Omental fat pad (tissue), 4 donors: ENCODE measurements around the gene EFR3B. TPM values are rescaled to one million over a fixed set of nuclear protein-coding genes. Genes with fewer than 3 reads are reported as not detected.
"Not testable (repeated sequence)": the region's sequence is repeated elsewhere in the genome, so short reads cannot be mapped to it uniquely, and the experiment has no call there.

Source experiments
- ATAC-seq: fragments of 150-250 bp; one replicate; pipeline ENCODE4 v1.9.1; 2016; ENCODE audit warnings: mild to moderate bottlenecking, moderate library complexity; ENCODE audit not compliant: low FRiP score
- DNase-seq: peaks from one replicate; pipeline ENCODE4 v3.0.0-alpha.2; 2019; ENCODE audit warnings: low spot score
- CTCF ChIP-seq, 3 donors: fragments of 450-650 bp; IDR thresholded peaks; one replicate each; pipeline ENCODE4 v1.5.1; 2016 to 2017; ENCODE audit warnings: antibody characterized with exemption in 3 of 3, mild to moderate bottlenecking in 3 of 3, moderate library complexity in 2 of 3
- total RNA-seq, 4 donors: library from RNA; depleted of rRNA; stranded (reverse); fragments of >200 nt; gene quantifications; one replicate each; pipeline ENCODE4 v1.1.0, GENCODE V29; 2016

EFR3B gene
- total RNA-seq, 4 donors from 2014 or later: 0.63 to 2.2 (median 0.97) TPM

GRCh38 chr2:25159949-25160348, 118.1 kb downstream of the EFR3B start:
- no peak for DNase-seq
- no peak for TF ChIP-seq CTCF (IDR thresholded peaks at IDR 0.05)
- ATAC-seq: no peak

- TF ChIP-seq CTCF (IDR thresholded peaks at IDR 0.05): no peak
- DNase-seq: no peak
- ATAC-seq: peak; percentile 10
Measured at GRCh38 chr2:25160376-25160775, 118.5 kb downstream of the EFR3B start.

- DNase-seq (no peak), ATAC-seq (no peak)
Measured at GRCh38 chr2:25161055-25161781, 119.3 kb downstream of the EFR3B start.

GRCh38 chr2:25162061-25162460, 120.2 kb downstream of the EFR3B start:
- DNase-seq, ATAC-seq: not testable (repeated sequence)

More at GRCh38 chr2:25161055-25161781, 119.3 kb downstream of the EFR3B start:
- no peak for TF ChIP-seq CTCF (IDR thresholded peaks at IDR 0.05)

- TF ChIP-seq CTCF (IDR thresholded peaks at IDR 0.05): no peak
- DNase-seq: no peak
- ATAC-seq: no peak
Measured at GRCh38 chr2:25164561-25164960, 122.7 kb downstream of the EFR3B start.

DNA sequence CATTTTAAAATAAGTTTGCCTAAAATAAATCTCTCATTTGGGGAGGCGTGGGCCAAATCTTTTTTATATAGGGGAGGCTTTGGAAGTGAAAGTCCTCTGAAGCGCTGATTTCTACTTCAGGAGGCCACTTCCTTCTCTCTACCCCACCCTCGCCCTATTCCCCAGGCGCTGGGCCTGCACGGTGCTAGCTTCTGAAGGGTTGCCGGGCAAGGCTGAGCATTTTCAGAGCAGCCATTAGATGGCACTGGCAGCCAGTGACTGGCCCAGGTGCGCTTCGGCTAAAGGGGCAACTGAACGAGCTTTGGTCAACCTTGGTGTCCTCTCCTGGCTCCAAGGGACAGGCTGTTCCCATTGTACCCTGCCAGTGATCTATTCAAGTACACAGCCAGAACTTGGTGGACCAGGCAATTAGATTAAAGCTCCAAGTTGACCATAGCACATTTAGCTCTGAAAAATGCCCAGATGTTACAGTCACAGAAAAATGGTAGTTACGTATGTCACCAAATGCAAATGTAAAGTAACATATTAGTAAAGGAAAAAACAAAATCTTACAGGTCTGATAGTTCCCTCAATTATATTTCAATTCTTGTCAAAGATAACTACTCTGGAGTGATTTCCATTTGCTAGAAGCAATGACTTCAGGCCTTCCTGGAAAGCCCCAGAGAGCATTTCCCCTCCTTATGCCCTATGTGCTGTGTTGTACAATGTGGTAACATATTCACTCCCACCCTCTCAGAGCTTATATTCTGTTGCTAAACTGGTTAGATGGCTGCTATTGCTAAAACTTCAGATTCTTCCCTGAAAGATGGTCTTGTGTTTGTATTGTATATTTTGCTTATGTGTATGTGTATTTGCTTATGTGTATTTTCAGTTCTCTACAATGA, 124.4 kb downstream of the EFR3B start:
- TF ChIP-seq CTCF (IDR thresholded peaks at IDR 0.05): no peak
- ATAC-seq (no peak), DNase-seq (no peak)

DNA sequence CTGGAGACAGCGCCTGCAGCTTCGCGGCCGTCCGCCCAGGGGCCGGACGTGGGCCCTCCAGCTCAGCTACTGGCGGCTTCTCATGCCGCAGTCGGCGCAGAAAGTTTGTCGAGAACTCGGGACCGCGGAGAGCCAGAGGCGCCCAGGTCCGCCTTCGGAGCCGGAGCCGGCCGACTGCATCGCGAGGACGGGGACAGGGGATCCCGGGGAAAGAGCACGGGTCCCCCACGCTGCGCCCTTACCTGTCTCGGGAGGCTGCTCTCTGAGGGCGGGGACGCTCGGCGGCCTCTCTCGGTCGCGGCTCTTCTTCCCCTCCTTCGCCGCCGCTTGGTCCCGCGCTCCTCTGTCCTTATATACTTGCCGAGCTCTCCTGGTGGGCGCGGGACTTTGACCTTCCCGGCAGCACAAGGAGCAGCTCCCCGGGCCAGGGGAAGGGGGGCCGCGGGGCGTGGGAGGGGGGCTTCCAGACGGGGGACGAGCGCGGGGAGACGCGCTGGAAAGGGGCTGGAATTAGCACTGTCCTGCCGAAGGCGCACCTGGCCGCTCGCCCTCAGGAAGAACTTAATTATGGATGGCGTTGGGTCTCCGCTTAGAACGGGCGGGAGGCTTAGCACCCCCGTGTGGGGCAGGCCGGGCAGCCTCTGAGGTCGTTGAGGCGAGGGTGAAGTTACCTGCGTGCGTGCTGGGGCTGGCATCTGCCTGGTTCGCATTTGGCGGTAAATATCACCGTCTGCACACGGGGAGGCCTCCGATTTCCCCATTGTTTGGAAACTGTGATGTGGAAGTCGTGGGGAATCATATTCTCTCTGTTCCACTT, 126.6 kb downstream of the EFR3B start, which contains the start of gene POMC:
TSS of gene POMC (minus strand) at position 325 of the 817 bp plus-strand sequence. CDS start 3,808 bp downstream, outside the sequence.
- no peak for TF ChIP-seq CTCF (IDR thresholded peaks at IDR 0.05)
- no peak for DNase-seq
- ATAC-seq: peak; percentile 69
